Effector CD8-positive, alpha-beta T cell (primary cell): Measurements from ENCODE around the gene NOS1AP.
"Not testable (repeated sequence)": the region's sequence is repeated elsewhere in the genome, so short reads cannot be mapped to it uniquely, and the experiment has no call there.

Experiments
- DNase-seq: peaks from one replicate; lab custom pipeline; 2025; lab: John Stamatoyannopoulos, UW
- total RNA-seq, 4 experiments: gene quantifications; one replicate each; lab custom pipeline; 2026; lab: John Stamatoyannopoulos, UW

The NOS1AP gene
- total RNA-seq = 0 to 0.09 (median 0) reads per million in 4 experiments

- peak; percentile 62 for DNase-seq
Measured at GRCh38 chr1:162069334-162070093, at the start of gene NOS1AP. NOS1AP (plus strand) TSS chr1:162069691; CDS start chr1:162070178, 487 bp downstream.

GRCh38 chr1:162020150-162020549 is 49.3 kb upstream of the NOS1AP start:
- no peak for DNase-seq

GRCh38 chr1:162021124-162021523 is 48.4 kb upstream of the NOS1AP start:
- no peak for DNase-seq

- DNase-seq = no peak
Measured at GRCh38 chr1:162022626-162023025, 46.9 kb upstream of the NOS1AP start.

- no peak for DNase-seq
Measured at GRCh38 chr1:162023181-162023546, 46.3 kb upstream of the NOS1AP start.

GRCh38 chr1:162023547-162024501 is 45.7 kb upstream of the NOS1AP start, which contains the start of gene OLFML2B:
OLFML2B (minus strand) TSS chr1:162023869; CDS start chr1:162023430, 439 bp downstream.
- DNase-seq = peak; percentile 6

- DNase-seq = no peak
Measured at GRCh38 chr1:162025541-162025940, 44.0 kb upstream of the NOS1AP start.

- DNase-seq = no peak
Measured at GRCh38 chr1:162026881-162027280, 42.6 kb upstream of the NOS1AP start.

GRCh38 chr1:162028726-162029125 is 40.8 kb upstream of the NOS1AP start:
- no peak for DNase-seq

GRCh38 chr1:162029157-162029556 is 40.3 kb upstream of the NOS1AP start:
- no peak for DNase-seq

- DNase-seq = no peak
Measured at GRCh38 chr1:162030759-162031280, 38.7 kb upstream of the NOS1AP start.

- no peak for DNase-seq
Measured at GRCh38 chr1:162033428-162033827, 36.1 kb upstream of the NOS1AP start.

- DNase-seq = no peak
Measured at GRCh38 chr1:162035241-162035640, 34.2 kb upstream of the NOS1AP start.

- DNase-seq = no peak
Measured at GRCh38 chr1:162036163-162036562, 33.3 kb upstream of the NOS1AP start.

GRCh38 chr1:162038624-162039023 is 30.9 kb upstream of the NOS1AP start:
- DNase-seq = no peak

GRCh38 chr1:162040001-162040400 is 29.5 kb upstream of the NOS1AP start:
- no peak for DNase-seq

- no peak for DNase-seq
Measured at GRCh38 chr1:162040657-162041056, 28.8 kb upstream of the NOS1AP start.

GRCh38 chr1:162042361-162042760 is 27.1 kb upstream of the NOS1AP start:
- no peak for DNase-seq

GRCh38 chr1:162046921-162047320 is 22.6 kb upstream of the NOS1AP start:
- DNase-seq = no peak

GRCh38 chr1:162053949-162054348 is 15.5 kb upstream of the NOS1AP start:
- not testable (repeated sequence) for DNase-seq

GRCh38 chr1:162055062-162055461 is 14.4 kb upstream of the NOS1AP start:
- DNase-seq = no peak

- DNase-seq = peak; percentile 5
Measured at GRCh38 chr1:162056043-162056442, 13.4 kb upstream of the NOS1AP start.
